ENCODE measurements around the gene RMDN3. TPM values are rescaled to one million over a fixed set of nuclear protein-coding genes. Genes with fewer than 3 reads are reported as not detected.
A peak's percentile ranks its signal among the peaks of the same experiment; 100 is the strongest.

Gene RMDN3
- total RNA-seq, 1 donor: 17.3 TPM

DNA sequence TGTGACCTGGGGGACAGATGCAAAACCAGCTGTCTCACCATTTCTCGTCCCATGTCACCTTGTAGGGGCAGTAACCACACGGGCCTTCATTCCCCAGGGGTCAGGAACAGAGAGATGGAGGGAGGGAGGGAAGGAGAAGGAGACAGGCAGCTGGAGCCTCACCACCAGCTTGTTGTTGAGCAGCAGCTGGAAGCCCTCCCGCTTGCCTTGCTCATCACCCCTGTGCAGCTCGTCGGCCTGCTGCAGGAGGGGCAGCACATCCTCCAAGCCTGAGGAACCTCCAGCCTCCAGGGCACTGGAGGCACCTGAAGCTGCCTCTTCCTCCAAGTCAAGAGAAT is 10.3 kb downstream of the RMDN3 start:
- TF ChIP-seq, protein P1, sequence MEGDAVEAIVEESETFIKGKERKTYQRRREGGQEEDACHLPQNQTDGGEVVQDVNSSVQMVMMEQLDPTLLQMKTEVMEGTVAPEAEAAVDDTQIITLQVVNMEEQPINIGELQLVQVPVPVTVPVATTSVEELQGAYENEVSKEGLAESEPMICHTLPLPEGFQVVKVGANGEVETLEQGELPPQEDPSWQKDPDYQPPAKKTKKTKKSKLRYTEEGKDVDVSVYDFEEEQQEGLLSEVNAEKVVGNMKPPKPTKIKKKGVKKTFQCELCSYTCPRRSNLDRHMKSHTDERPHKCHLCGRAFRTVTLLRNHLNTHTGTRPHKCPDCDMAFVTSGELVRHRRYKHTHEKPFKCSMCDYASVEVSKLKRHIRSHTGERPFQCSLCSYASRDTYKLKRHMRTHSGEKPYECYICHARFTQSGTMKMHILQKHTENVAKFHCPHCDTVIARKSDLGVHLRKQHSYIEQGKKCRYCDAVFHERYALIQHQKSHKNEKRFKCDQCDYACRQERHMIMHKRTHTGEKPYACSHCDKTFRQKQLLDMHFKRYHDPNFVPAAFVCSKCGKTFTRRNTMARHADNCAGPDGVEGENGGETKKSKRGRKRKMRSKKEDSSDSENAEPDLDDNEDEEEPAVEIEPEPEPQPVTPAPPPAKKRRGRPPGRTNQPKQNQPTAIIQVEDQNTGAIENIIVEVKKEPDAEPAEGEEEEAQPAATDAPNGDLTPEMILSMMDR (IDR thresholded peaks at IDR 0.05; ENCODE audit: insufficient read depth, low read depth, low read length): no peak
- H3K4me3 ChIP-seq (ENCODE audit: low read depth, low read length): no peak overlapping the region
- no peak for DNase-seq (ENCODE audit: low read depth)

DNA sequence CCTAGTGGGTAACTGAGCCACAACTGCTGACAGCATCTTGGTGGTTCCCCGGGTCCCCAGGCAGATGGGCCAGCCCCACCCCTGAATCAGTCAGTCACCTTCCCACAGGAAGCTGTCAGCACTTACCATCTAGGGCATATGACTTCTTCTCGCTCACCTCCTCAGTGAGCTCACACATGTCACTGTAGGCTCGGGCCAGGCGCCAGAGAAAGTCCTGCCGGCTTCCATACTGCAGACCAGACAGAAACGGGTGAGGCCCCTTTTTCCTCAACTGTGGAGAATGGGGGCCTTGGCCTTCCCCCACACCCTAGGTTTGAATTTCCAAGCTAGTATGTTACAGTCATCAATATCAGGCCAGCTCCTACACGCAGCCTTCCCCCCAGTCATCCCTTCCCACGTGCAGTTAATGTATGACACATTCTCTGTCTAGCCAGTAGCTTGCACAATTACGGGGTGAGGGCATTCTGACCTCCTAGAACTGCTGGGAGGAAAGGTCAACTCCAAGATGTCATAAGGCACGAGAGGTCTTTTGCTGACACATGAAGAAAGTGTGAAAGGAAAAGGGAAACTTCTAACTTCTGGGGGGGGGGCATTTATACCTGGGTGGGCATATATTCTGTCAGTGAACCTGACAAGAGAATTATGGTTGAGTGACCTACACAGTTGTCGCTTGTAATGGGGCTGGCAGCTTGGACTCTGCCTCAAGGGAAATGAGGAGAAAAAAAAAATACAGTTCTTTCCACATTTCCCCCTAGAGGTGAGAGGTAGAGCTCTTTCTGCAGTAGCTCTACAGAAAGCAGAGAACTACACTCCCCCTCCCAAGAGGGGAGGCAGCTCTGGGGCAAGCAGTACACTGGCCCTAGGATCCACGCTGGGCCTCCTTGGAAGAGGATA is 10.9 kb downstream of the RMDN3 start:
- H3K4me3 ChIP-seq (ENCODE audit: low read depth, low read length): no peak overlapping the region
- TF ChIP-seq, protein P1 (IDR thresholded peaks at IDR 0.05; ENCODE audit: insufficient read depth, low read depth, low read length): peak; percentile 9
- peak; percentile 90 for DNase-seq (ENCODE audit: low read depth)

DNA sequence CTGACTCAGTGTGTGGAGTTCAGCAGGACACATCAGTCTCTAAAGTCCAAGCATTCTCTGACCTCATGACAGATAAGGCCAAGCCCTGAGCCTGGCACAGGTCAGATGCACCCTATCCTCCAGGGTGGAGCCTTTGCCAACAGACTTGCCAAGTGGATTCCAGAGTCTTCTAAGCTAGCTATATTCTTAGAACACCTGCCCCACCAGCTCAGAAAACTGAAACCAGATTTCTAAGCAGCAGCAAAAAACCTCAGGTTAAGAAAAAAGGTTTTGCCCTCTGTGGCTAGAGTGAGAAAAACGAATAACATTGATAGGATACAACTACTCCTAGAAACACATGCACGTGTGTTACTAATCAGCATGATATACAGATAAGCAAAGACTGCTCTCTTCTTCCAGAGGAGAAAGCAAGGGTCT is 11.6 kb downstream of the RMDN3 start:
- TF ChIP-seq, protein P1 (IDR thresholded peaks at IDR 0.05; ENCODE audit: insufficient read depth, low read depth, low read length): no peak
- H3K4me3 ChIP-seq (ENCODE audit: low read depth, low read length): no peak overlapping the region
- DNase-seq (ENCODE audit: low read depth): no peak

DNA sequence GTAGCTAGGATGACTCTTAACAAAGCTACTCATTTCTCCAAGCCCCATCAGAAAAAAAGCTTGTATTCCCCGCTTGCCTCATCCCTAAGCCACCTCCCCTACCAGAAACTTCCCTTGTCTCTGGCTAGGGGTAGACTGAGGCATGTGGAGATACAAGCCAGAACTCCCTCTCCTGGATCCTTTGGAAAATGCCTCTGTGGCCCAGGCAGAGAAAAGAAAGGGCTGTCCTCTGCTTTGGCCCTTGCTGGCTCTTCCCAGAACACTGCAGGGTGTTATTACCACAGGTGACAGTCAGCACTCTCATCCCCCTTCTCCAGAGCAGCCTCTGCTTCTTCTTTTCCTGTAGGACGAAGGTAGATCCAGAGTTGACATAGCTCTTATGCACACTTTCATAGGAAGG is 15.2 kb downstream of the RMDN3 start:
- no peak overlapping the region for H3K4me3 ChIP-seq (ENCODE audit: low read depth, low read length)
- TF ChIP-seq, protein P1 (IDR thresholded peaks at IDR 0.05; ENCODE audit: insufficient read depth, low read depth, low read length): no peak
- DNase-seq (ENCODE audit: low read depth): no peak

DNA sequence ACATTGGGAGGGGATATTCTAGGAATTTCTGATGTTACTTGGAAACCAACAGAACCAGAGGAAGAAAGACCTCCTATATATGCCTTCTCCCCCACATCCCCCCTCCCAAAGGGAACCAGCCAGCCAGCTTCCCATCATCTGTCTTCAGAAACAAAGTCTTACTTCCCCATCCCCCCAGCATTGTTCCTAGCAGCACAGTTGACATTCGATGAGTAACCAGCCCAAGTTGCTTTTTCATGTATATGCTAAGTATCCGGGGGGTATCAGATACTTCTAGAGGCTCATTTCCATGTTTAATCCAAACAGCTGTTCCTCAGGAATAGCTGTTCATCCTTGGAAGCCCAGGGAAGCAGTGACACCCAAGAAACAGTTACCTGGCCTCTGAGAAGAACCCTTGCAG is 16.0 kb downstream of the RMDN3 start:
- TF ChIP-seq, protein P1 (IDR thresholded peaks at IDR 0.05; ENCODE audit: insufficient read depth, low read depth, low read length): no peak
- DNase-seq (ENCODE audit: low read depth): no peak
- no peak overlapping the region for H3K4me3 ChIP-seq (ENCODE audit: low read depth, low read length)

DNA sequence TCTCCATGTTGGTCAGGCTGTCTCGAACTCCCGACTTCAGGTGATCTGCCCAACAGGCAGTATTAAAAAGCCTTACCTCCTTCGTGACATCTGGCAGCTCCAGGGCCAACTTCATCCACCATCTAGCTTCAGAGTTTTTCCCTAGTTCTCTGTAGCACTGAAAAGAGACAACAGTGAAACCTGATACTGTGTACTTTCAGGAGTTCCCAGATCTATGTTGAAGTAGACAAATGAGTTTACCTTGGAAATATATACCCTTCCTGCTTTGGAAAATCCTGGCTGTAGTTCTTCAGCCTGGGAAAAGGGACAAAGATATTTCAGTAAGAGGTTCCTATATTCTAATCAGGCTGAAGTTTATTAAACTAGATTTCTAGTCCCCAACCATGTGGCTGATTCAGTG is 18.0 kb downstream of the RMDN3 start:
- no peak for DNase-seq (ENCODE audit: low read depth)
- TF ChIP-seq, protein P1 (IDR thresholded peaks at IDR 0.05; ENCODE audit: insufficient read depth, low read depth, low read length): no peak
- no peak overlapping the region for H3K4me3 ChIP-seq (ENCODE audit: low read depth, low read length)
